ENCODE measurements around the gene LYRM7. TPM values are rescaled to one million over a fixed set of nuclear protein-coding genes. Genes with fewer than 3 reads are reported as not detected.

LYRM7 gene
- total and polyA plus RNA-seq, 10 of the 15 experiments (the other 5 are each of a cell fraction or from before 2014, with no cell fraction given): 9.2 to 68.8 (median 20.2) TPM

DNA sequence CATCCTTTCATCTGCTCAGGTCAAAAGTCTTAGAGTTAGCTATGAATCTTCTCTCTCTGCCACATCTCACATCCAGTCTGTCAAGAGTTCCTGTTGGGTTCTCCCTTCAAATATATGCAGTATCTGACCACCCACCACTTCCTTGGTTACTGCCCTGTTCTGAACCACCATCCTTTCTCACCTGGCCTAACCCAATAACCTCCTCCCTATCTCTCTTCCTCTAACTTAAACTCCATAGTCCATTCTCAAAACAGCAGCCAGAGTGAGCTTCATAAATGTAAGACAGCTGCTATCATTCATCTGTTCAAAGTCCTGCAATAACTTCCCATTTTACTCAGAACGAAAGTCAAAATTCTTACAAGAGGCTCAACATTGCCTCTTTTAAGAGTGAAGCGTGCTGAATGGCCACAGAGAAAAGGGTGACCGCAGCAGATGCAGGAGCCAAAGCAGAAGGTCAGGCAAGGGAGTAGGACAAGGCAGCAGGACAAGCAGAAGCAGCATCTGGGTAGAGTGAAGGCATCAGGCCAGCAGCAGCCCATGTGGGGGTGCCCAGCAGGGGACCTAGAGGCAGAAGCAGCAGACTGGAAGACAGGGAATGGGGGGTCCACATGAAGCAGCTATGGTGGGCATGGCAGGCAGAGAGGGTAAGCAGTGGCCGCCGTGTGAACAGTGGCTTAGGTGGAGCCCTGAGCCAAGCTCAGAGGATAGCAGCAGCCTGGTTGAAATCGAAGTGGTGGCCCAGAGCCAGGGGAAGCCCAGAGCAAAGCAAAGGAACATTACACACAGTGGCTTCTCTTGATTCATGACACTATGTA lies 53.9 kb downstream of the LYRM7 start (continued):
- TF ChIP-seq MXI1 (IDR thresholded peaks at IDR 0.05; ENCODE audit: low read depth, low read length) (peak; percentile 86), TBL1XR1 (IDR thresholded peaks at IDR 0.05; ENCODE audit: low read depth, low read length) (no peak; the same call in 1 of the 2 replicates), NFIC (IDR thresholded peaks at IDR 0.05; ENCODE audit: low read depth, low read length) (peak; percentile 99), CHD4 (IDR thresholded peaks at IDR 0.05) (no peak), POLR2AphosphoS5 (IDR thresholded peaks at IDR 0.05; ENCODE audit: low read length) (peak; percentile 75), POU2F2 (IDR thresholded peaks at IDR 0.05; ENCODE audit: borderline replicate concordance, low read depth, low read length) (peak; percentile 78), MYB (IDR thresholded peaks at IDR 0.05; ENCODE audit: borderline replicate concordance, low read depth, low read length) (no peak), BCL11A (IDR thresholded peaks at IDR 0.05; ENCODE audit: low read depth, low read length) (peak; percentile 96)

DNA sequence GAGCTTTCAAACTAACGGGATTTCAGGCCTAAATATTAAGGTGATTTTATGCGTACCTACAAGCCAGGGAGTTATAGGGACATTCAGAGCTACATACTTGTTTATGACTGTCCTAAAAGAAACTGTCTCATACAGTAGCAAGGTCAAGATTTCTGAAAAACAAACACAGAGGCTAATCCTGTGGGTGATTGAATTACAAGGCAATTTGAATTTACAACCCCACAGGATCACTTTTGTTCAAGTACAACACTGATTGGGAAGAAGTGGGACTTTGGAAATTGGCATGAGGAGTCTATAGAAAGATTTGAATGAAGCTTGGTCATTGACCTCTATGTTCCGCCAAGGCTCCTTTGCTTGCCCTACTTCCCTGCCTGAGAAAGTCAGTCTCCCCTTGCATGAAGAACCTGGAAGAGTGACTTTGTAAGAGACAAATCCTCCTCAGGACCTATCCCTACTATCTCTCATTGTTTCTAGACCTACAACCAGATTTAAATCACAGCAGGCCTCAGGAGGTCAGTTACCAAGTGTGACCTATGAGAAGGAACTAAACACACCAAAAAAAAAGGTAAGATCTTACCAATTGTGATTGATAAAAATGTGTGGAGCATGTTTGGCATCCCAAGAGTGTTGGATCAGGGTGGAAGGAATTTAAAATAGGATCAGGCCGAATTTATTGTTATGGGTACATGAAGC lies 54.7 kb downstream of the LYRM7 start:
- ATAC-seq (peak; percentile 3), DNase-seq (ENCODE audit: low read depth, low spot score) (no peak), FAIRE-seq (no peak)
- Histone ChIP-seq H3K4me1 (ENCODE audit: control insufficient read depth, insufficient read depth, low read length) (peaks cover 36% of the 10 kb centered on the region), H3K79me2 (ENCODE audit: control insufficient read depth, insufficient read depth, low read length) (peaks cover 67% of the 10 kb centered on the region), H2AFZ (ENCODE audit: control insufficient read depth, low read depth, low read length) (no peak overlapping the region), H3K4me3 (peak overlapping the region; percentile 24; the same call in 1 of the 2 replicates), H4K20me1 (ENCODE audit: control insufficient read depth, insufficient read depth) (no peaks in the 10 kb centered on the region), H3K27ac (ENCODE audit: control insufficient read depth, insufficient read depth) (peak overlapping the region; percentile 78), H3K9me3 (replicated peaks; ENCODE audit: control insufficient read depth, insufficient read depth, low read length) (no peaks in the 10 kb centered on the region), H3K4me2 (ENCODE audit: control insufficient read depth, insufficient read depth) (peak overlapping the region; percentile 92), H3K27me3 (replicated peaks in 1 of 2; ENCODE audit: control insufficient read depth in 2 of 2, insufficient read depth in 2 of 2, low read length in 1 of 2) (no peaks in the 10 kb centered on the region), H3K9ac (ENCODE audit: control insufficient read depth, insufficient read depth, low read length) (peak overlapping the region; percentile 60; the same call in 1 of the 2 replicates), H3K36me3 (ENCODE audit: control insufficient read depth in 2 of 2, insufficient read depth in 2 of 2, low read length in 1 of 2) (no peaks in the 10 kb centered on the region; a peak in 1 of 4 replicates)
- in situ Hi-C loops (cut with MboI) (no loop called here), intact Hi-C loops (cut with micrococcal nuclease; ENCODE audit: unreplicated experiment) (loop anchor here (2.0 kb wide), 3 partner anchors 25 to 191 kb away; no protein-coding TSS in a partner anchor)
- SMC1A ChIA-PET (ENCODE audit: uncharacterized antibody, unreplicated experiment): interaction anchor here (0.5 to 26.7 kb wide), 15 partner anchors 13 to 189 kb away, joined by 3 to 1218 read pairs (median 4); partner anchors contain the start of gene CDC42SE2
- CTCF ChIA-PET: interaction anchor here (0.9 to 8.7 kb wide), 11 partner anchors 11 to 181 kb away, joined by 3 to 65 read pairs (median 4); partner anchors contain the start of genes CDC42SE2 and HINT1
- POLR2A ChIA-PET: interaction anchor here (1.0 to 19.3 kb wide), 10 partner anchors 12 to 171 kb away, joined by 3 to 309 read pairs (median 6); partner anchors contain the start of gene CDC42SE2
- BruUV-seq (replicated peaks): no TSS peak
- RAD21 ChIA-PET (ENCODE audit: unreplicated experiment): interaction anchor here (0.6 to 10.4 kb wide), 15 partner anchors 12 to 264 kb away, joined by 3 to 161 read pairs (median 8); partner anchors contain the start of gene CDC42SE2
- WGBS (ENCODE audit: insufficient coverage, insufficient replicate concordance, low lambda C conversion rate, missing lambda C conversion rate): 72% methylated on average over 4 of the region's 4 CpGs
- TF ChIP-seq, protein P1, sequence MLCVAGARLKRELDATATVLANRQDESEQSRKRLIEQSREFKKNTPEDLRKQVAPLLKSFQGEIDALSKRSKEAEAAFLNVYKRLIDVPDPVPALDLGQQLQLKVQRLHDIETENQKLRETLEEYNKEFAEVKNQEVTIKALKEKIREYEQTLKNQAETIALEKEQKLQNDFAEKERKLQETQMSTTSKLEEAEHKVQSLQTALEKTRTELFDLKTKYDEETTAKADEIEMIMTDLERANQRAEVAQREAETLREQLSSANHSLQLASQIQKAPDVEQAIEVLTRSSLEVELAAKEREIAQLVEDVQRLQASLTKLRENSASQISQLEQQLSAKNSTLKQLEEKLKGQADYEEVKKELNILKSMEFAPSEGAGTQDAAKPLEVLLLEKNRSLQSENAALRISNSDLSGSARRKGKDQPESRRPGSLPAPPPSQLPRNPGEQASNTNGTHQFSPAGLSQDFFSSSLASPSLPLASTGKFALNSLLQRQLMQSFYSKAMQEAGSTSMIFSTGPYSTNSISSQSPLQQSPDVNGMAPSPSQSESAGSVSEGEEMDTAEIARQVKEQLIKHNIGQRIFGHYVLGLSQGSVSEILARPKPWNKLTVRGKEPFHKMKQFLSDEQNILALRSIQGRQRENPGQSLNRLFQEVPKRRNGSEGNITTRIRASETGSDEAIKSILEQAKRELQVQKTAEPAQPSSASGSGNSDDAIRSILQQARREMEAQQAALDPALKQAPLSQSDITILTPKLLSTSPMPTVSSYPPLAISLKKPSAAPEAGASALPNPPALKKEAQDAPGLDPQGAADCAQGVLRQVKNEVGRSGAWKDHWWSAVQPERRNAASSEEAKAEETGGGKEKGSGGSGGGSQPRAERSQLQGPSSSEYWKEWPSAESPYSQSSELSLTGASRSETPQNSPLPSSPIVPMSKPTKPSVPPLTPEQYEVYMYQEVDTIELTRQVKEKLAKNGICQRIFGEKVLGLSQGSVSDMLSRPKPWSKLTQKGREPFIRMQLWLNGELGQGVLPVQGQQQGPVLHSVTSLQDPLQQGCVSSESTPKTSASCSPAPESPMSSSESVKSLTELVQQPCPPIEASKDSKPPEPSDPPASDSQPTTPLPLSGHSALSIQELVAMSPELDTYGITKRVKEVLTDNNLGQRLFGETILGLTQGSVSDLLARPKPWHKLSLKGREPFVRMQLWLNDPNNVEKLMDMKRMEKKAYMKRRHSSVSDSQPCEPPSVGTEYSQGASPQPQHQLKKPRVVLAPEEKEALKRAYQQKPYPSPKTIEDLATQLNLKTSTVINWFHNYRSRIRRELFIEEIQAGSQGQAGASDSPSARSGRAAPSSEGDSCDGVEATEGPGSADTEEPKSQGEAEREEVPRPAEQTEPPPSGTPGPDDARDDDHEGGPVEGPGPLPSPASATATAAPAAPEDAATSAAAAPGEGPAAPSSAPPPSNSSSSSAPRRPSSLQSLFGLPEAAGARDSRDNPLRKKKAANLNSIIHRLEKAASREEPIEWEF (IDR thresholded peaks at IDR 0.05; ENCODE audit: insufficient replicate concordance, low read depth, low read length): no peak
- TF ChIP-seq SPI1 (IDR thresholded peaks at IDR 0.05; ENCODE audit: borderline replicate concordance, insufficient read depth, low read depth, low read length) (no peak), CEBPB (IDR thresholded peaks at IDR 0.05; ENCODE audit: borderline replicate concordance in 1 of 2, low read depth in 2 of 2, low read length in 2 of 2) (no peak), RELA (IDR thresholded peaks at IDR 0.05; ENCODE audit: borderline replicate concordance, partially characterized antibody) (no peak)
